ENCODE data around the gene FOSL1.

FOSL1 gene

GRCh38 chr11:65945941-65946558, 45.9 kb upstream of the FOSL1 start:
- H3K4me3 ChIP-seq (IDR thresholded peaks at IDR 0.05; ENCODE audit: insufficient read depth, low read depth, low read length) = no peak overlapping the region
- H3K4me1 ChIP-seq (ENCODE audit: low read depth, poor library complexity, severe bottlenecking) = no peaks in the 10 kb centered on the region
- H3K36me3 ChIP-seq (ENCODE audit: insufficient read depth) = no peaks in the 10 kb centered on the region
- H3K27ac ChIP-seq = no peak overlapping the region
- TF ChIP-seq CTCF (conservative IDR thresholded peaks at IDR 0.05; ENCODE audit: low read depth, low read length) = no peak
- no peak overlapping the region for H2AFZ ChIP-seq (ENCODE audit: low read depth)
- H3K4me2 ChIP-seq = no peak overlapping the region
- no peaks in the 10 kb centered on the region for H3K79me2 ChIP-seq (ENCODE audit: insufficient read depth, low read depth)
- H3K9ac ChIP-seq = no peak overlapping the region
- H4K20me1 ChIP-seq (ENCODE audit: insufficient read depth) = no peaks in the 10 kb centered on the region
- H3K27me3 ChIP-seq (ENCODE audit: insufficient read depth, low read depth) = no peaks in the 10 kb centered on the region

GRCh38 chr11:65945430-65945911, 45.3 kb upstream of the FOSL1 start, which contains the start of gene TSGA10IP:
Gene TSGA10IP, plus strand, starts transcription at chr11:65945480. Its CDS starts 196 bp downstream, at chr11:65945676.
- Histone ChIP-seq H3K4me1 (ENCODE audit: low read depth, poor library complexity, severe bottlenecking) (no peaks in the 10 kb centered on the region), H3K36me3 (ENCODE audit: insufficient read depth) (no peaks in the 10 kb centered on the region), H3K4me2 (no peak within 1 kb of the TSS), H3K27me3 (ENCODE audit: insufficient read depth, low read depth) (no peaks in the 10 kb centered on the region), H2AFZ (ENCODE audit: low read depth) (no peak within 1 kb of the TSS), H3K27ac (no peak within 1 kb of the TSS), H3K9ac (no peak within 1 kb of the TSS), H3K79me2 (ENCODE audit: insufficient read depth, low read depth) (no peaks in the 10 kb centered on the region), H3K4me3 (IDR thresholded peaks at IDR 0.05; ENCODE audit: insufficient read depth, low read depth, low read length) (no peak within 1 kb of the TSS), H4K20me1 (ENCODE audit: insufficient read depth) (no peaks in the 10 kb centered on the region)
- no peak for TF ChIP-seq CTCF (conservative IDR thresholded peaks at IDR 0.05; ENCODE audit: low read depth, low read length)

GRCh38 chr11:65944767-65945166, 44.6 kb upstream of the FOSL1 start:
- no peak overlapping the region for H3K4me2 ChIP-seq
- no peak overlapping the region for H3K4me3 ChIP-seq (IDR thresholded peaks at IDR 0.05; ENCODE audit: insufficient read depth, low read depth, low read length)
- H3K4me1 ChIP-seq (ENCODE audit: low read depth, poor library complexity, severe bottlenecking) = no peaks in the 10 kb centered on the region
- no peak overlapping the region for H3K27ac ChIP-seq
- no peak overlapping the region for H2AFZ ChIP-seq (ENCODE audit: low read depth)
- no peaks in the 10 kb centered on the region for H3K79me2 ChIP-seq (ENCODE audit: insufficient read depth, low read depth)
- no peak overlapping the region for H3K9ac ChIP-seq
- H4K20me1 ChIP-seq (ENCODE audit: insufficient read depth) = no peaks in the 10 kb centered on the region
- no peak for TF ChIP-seq CTCF (conservative IDR thresholded peaks at IDR 0.05; ENCODE audit: low read depth, low read length)
- H3K36me3 ChIP-seq (ENCODE audit: insufficient read depth) = no peaks in the 10 kb centered on the region
- H3K27me3 ChIP-seq (ENCODE audit: insufficient read depth, low read depth) = no peaks in the 10 kb centered on the region

GRCh38 chr11:65944191-65944590, 44.0 kb upstream of the FOSL1 start:
- Histone ChIP-seq H3K36me3 (ENCODE audit: insufficient read depth) (no peaks in the 10 kb centered on the region), H3K9ac (no peak overlapping the region), H4K20me1 (ENCODE audit: insufficient read depth) (no peaks in the 10 kb centered on the region), H3K79me2 (ENCODE audit: insufficient read depth, low read depth) (no peaks in the 10 kb centered on the region), H3K27ac (no peak overlapping the region), H3K4me3 (IDR thresholded peaks at IDR 0.05; ENCODE audit: insufficient read depth, low read depth, low read length) (no peak overlapping the region), H3K4me2 (no peak overlapping the region), H3K27me3 (ENCODE audit: insufficient read depth, low read depth) (no peaks in the 10 kb centered on the region), H2AFZ (ENCODE audit: low read depth) (no peak overlapping the region), H3K4me1 (ENCODE audit: low read depth, poor library complexity, severe bottlenecking) (no peaks in the 10 kb centered on the region)
- no peak for TF ChIP-seq CTCF (conservative IDR thresholded peaks at IDR 0.05; ENCODE audit: low read depth, low read length)
